GM23338 (cell line): Measurements from ENCODE around the gene YTHDC2. TPM values are rescaled to one million over a fixed set of nuclear protein-coding genes. Genes with fewer than 3 reads are reported as not detected.

Experiments
- ATAC-seq: fragments of 200-7000 bp; cut with Tn5 transposase; 3 replicates; pipeline ENCODE4 v1.9.1; 2020
- DNase-seq: peaks from one replicate; pipeline ENCODE4 v3.0.0-alpha.2; 2015; ENCODE audit warnings: low spot score
- H2AFZ ChIP-seq: fragments of 200-600 bp; sonication (generic); 2 replicates; pipeline ENCODE4 v1.8.0; 2016; ENCODE audit warnings: antibody characterized with exemption, mild to moderate bottlenecking, moderate library complexity
- H3F3A ChIP-seq: fragments of 200-600 bp; sonication (generic); replicated peaks from 2 replicates; pipeline ENCODE4 v1.8.0; 2017; ENCODE audit warnings: antibody characterized with exemption, mixed run types, low read depth
- H3K27ac ChIP-seq: fragments of 200-600 bp; sonication (generic); 2 replicates; pipeline ENCODE4 v1.6.1; 2016; ENCODE audit warnings: low read depth
- H3K27me3 ChIP-seq: fragments of 200-600 bp; sonication (generic); 2 replicates; pipeline ENCODE4 v1.8.0; 2016; ENCODE audit warnings: mild to moderate bottlenecking, mixed run types, moderate library complexity; ENCODE audit not compliant: insufficient read depth
- H3K36me3 ChIP-seq: fragments of 200-600 bp; sonication (generic); 2 replicates; pipeline ENCODE4 v1.8.0; 2016; ENCODE audit warnings: mild to moderate bottlenecking; ENCODE audit not compliant: insufficient read depth
- H3K4me1 ChIP-seq: fragments of 200-600 bp; sonication (generic); 2 replicates; pipeline ENCODE4 v1.8.0; 2016; ENCODE audit warnings: mild to moderate bottlenecking, moderate library complexity; ENCODE audit not compliant: insufficient read depth
- H3K4me2 ChIP-seq: fragments of 200-600 bp; sonication (generic); 2 replicates; pipeline ENCODE4 v1.7.1; 2017; ENCODE audit warnings: mixed run types
- H3K4me3 ChIP-seq: fragments of 200-600 bp; sonication (generic); 2 replicates; pipeline ENCODE4 v1.6.1; 2016; ENCODE audit warnings: mixed run types
- H3K79me2 ChIP-seq: fragments of 200-600 bp; sonication (generic); replicated peaks from 2 replicates; pipeline ENCODE4 v1.8.0; 2017; ENCODE audit warnings: mild to moderate bottlenecking; ENCODE audit not compliant: insufficient read depth
- H3K9me2 ChIP-seq: fragments of 200-600 bp; sonication (generic); 2 replicates; pipeline ENCODE4 v1.8.0; 2017; ENCODE audit not compliant: insufficient read depth
- H4K20me1 ChIP-seq: fragments of 200-600 bp; sonication (generic); replicated peaks from 2 replicates; pipeline ENCODE4 v1.8.0; 2017; ENCODE audit warnings: mild to moderate bottlenecking; ENCODE audit not compliant: insufficient read depth
- H3K27ac Mint-ChIP-seq: 2 replicates; pipeline ENCODE4 v1.8.0; 2020; ENCODE audit warnings: inconsistent platforms, mild to moderate bottlenecking, moderate library complexity, mixed read lengths
- H3K27me3 Mint-ChIP-seq: 3 replicates; pipeline ENCODE4 v1.8.0; 2022; ENCODE audit warnings: low read depth, mild to moderate bottlenecking, moderate library complexity, mixed read lengths, inconsistent platforms; ENCODE audit not compliant: insufficient read depth, poor library complexity
- H3K36me3 Mint-ChIP-seq: 3 replicates; pipeline ENCODE4 v1.8.0; 2021; ENCODE audit warnings: low read depth, mild to moderate bottlenecking, inconsistent platforms, moderate library complexity, mixed read lengths
- H3K4me1 Mint-ChIP-seq: 3 replicates; pipeline ENCODE4 v1.8.0; 2020; ENCODE audit warnings: mild to moderate bottlenecking, inconsistent platforms, mixed read lengths
- H3K4me3 Mint-ChIP-seq: 3 replicates; pipeline ENCODE4 v1.8.0; 2021; ENCODE audit warnings: moderate library complexity, mild to moderate bottlenecking, inconsistent platforms, mixed read lengths
- H3K9me3 Mint-ChIP-seq: 3 replicates; pipeline ENCODE4 v1.8.0; 2020; ENCODE audit warnings: moderate library complexity, mild to moderate bottlenecking, inconsistent platforms, mixed read lengths
- CREB1 ChIP-seq: fragments of 250-450 bp; sonication (Bioruptor Pico); IDR thresholded peaks from 2 replicates; pipeline ENCODE4 v1.5.0; 2020; ENCODE audit warnings: low read depth, mild to moderate bottlenecking, moderate library complexity
- EZH2 ChIP-seq: fragments of 200-600 bp; sonication (generic); IDR thresholded peaks from one replicate; pipeline ENCODE4 v1.8.0; 2017; ENCODE audit warnings: antibody characterized with exemption, mild to moderate bottlenecking, low read depth; ENCODE audit not compliant: unreplicated experiment
- EZH2phosphoT487 ChIP-seq: fragments of 200-600 bp; sonication (generic); IDR thresholded peaks from one replicate; pipeline ENCODE4 v1.8.1; 2018; ENCODE audit warnings: antibody characterized with exemption; ENCODE audit not compliant: unreplicated experiment
- POLR2AphosphoS5 ChIP-seq: IDR thresholded peaks from 2 replicates; pipeline ENCODE4 v1.6.1; 2016; ENCODE audit warnings: antibody characterized with exemption, low read depth
- ZNF331 ChIP-seq: fragments of 250-450 bp; sonication (Bioruptor Pico); IDR thresholded peaks from 2 replicates; pipeline ENCODE4 v1.5.0; 2020; ENCODE audit warnings: low read depth, mild to moderate bottlenecking, moderate library complexity
- ZNF462 ChIP-seq: fragments of 250-450 bp; sonication (Bioruptor Pico); IDR thresholded peaks from 2 replicates; pipeline ENCODE4 v1.5.0; 2020; ENCODE audit warnings: mild to moderate bottlenecking, moderate library complexity
- polyA plus RNA-seq: library from polyadenylated mRNA; unstranded; fragments of >200 nt; fragmentation: Nextera tagmentation; extraction: Ambion mirVana; gene quantifications from 2 replicates; pipeline ENCODE4 v1.2.1, GENCODE V29; 2016
- total RNA-seq: library from RNA; depleted of rRNA; stranded (reverse); fragments of >200 nt; shearing (Covaris generic); gene quantifications from 2 replicates; pipeline ENCODE4 v1.2.3, GENCODE V29; 2014
- TF ChIP-seq, protein P1 (sequence below), 2 experiments: fragments of 200-600 bp in 1 of 2; sonication (generic) in 1 of 2; conservative IDR thresholded peaks; 2 replicates each; pipeline versions ENCODE4 v1.5.1 to v1.6.1; 2016 to 2017; ENCODE audit warnings: antibody characterized with exemption in 2 of 2, low read depth in 2 of 2, mild to moderate bottlenecking in 2 of 2, moderate library complexity in 1 of 2
- TF ChIP-seq, protein P2 (sequence below): IDR thresholded peaks from one replicate; pipeline ENCODE4 v1.6.1; 2018; ENCODE audit warnings: antibody characterized with exemption; ENCODE audit not compliant: unreplicated experiment
- TF ChIP-seq, protein P3 (sequence below): IDR thresholded peaks from 2 replicates; pipeline ENCODE4 v1.6.1; 2016; ENCODE audit warnings: antibody characterized with exemption

The YTHDC2 gene
- total and polyA plus RNA-seq, 2 experiments from 2014 or later, result 19.9 to 33.9 TPM

- no peak for TF ChIP-seq ZNF331 (CRISPR knock-in tag)
- TF ChIP-seq, protein P1, sequence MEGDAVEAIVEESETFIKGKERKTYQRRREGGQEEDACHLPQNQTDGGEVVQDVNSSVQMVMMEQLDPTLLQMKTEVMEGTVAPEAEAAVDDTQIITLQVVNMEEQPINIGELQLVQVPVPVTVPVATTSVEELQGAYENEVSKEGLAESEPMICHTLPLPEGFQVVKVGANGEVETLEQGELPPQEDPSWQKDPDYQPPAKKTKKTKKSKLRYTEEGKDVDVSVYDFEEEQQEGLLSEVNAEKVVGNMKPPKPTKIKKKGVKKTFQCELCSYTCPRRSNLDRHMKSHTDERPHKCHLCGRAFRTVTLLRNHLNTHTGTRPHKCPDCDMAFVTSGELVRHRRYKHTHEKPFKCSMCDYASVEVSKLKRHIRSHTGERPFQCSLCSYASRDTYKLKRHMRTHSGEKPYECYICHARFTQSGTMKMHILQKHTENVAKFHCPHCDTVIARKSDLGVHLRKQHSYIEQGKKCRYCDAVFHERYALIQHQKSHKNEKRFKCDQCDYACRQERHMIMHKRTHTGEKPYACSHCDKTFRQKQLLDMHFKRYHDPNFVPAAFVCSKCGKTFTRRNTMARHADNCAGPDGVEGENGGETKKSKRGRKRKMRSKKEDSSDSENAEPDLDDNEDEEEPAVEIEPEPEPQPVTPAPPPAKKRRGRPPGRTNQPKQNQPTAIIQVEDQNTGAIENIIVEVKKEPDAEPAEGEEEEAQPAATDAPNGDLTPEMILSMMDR (conservative IDR thresholded peaks at IDR 0.05; ENCODE audit: low read depth in 2 of 2), result no peak
- TF ChIP-seq CREB1 (CRISPR knock-in tag), result no peak
- TF ChIP-seq EZH2, result no peak
- TF ChIP-seq, protein P2, sequence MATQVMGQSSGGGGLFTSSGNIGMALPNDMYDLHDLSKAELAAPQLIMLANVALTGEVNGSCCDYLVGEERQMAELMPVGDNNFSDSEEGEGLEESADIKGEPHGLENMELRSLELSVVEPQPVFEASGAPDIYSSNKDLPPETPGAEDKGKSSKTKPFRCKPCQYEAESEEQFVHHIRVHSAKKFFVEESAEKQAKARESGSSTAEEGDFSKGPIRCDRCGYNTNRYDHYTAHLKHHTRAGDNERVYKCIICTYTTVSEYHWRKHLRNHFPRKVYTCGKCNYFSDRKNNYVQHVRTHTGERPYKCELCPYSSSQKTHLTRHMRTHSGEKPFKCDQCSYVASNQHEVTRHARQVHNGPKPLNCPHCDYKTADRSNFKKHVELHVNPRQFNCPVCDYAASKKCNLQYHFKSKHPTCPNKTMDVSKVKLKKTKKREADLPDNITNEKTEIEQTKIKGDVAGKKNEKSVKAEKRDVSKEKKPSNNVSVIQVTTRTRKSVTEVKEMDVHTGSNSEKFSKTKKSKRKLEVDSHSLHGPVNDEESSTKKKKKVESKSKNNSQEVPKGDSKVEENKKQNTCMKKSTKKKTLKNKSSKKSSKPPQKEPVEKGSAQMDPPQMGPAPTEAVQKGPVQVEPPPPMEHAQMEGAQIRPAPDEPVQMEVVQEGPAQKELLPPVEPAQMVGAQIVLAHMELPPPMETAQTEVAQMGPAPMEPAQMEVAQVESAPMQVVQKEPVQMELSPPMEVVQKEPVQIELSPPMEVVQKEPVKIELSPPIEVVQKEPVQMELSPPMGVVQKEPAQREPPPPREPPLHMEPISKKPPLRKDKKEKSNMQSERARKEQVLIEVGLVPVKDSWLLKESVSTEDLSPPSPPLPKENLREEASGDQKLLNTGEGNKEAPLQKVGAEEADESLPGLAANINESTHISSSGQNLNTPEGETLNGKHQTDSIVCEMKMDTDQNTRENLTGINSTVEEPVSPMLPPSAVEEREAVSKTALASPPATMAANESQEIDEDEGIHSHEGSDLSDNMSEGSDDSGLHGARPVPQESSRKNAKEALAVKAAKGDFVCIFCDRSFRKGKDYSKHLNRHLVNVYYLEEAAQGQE, result no peak
- TF ChIP-seq POLR2AphosphoS5, result no peak
- TF ChIP-seq EZH2phosphoT487, result no peak
Measured at GRCh38 chr5:113488645-113489184, 24.8 kb upstream of the YTHDC2 start (continued).

DNA sequence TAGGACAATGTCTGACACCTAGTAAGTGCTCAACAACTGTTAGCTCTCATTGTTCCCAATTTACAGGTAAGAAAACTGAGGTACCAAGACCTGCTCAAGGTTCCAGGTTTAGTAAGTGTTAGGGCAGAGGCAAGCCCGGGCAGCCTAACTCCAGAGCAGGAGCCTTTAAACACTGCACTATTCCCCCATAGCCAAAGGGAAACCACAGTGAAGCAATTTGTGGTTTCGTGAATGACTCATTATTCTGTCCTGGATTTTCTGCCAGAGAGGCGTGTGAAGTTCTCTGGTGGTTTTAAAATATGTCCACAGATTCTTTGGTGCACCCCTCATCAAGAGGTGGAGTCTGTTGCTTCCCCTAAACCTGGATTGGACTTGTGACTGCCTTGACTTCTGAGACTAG is 24.2 kb upstream of the YTHDC2 start:
- peaks cover 30% of the 10 kb centered on the region for H3K27me3 ChIP-seq
- H3F3A ChIP-seq, result peaks cover 4% of the 10 kb centered on the region; the same call in 1 of the 2 replicates
- 0 out of 2 replicates have a peak, but pooled peaks cover 5% of the 10 kb centered on the region for H3K36me3 ChIP-seq
- Mint-ChIP-seq H3K4me3 (peak overlapping the region; percentile 87; the same call in 1 of the 3 replicates), H3K27me3 (peaks cover 33% of the 10 kb centered on the region), H3K4me1 (peaks cover 5% of the 10 kb centered on the region), H3K27ac (no peak overlapping the region), H3K36me3 (peaks cover 32% of the 10 kb centered on the region), H3K9me3 (peaks cover 42% of the 10 kb centered on the region)
- ATAC-seq, result no peak
- peak overlapping the region; percentile 91 for H3K4me2 ChIP-seq
- H3K4me1 ChIP-seq, result peaks cover 11% of the 10 kb centered on the region
- H3K4me3 ChIP-seq, result peak overlapping the region; percentile 88
- no peak overlapping the region for H3K27ac ChIP-seq
- DNase-seq, result no peak
- H2AFZ ChIP-seq, result no peak overlapping the region
- H4K20me1 ChIP-seq, result no peaks in the 10 kb centered on the region
- no peaks in the 10 kb centered on the region for H3K79me2 ChIP-seq
- no peaks in the 10 kb centered on the region for H3K9me2 ChIP-seq
- no peak for TF ChIP-seq EZH2phosphoT487
- TF ChIP-seq, protein P3, sequence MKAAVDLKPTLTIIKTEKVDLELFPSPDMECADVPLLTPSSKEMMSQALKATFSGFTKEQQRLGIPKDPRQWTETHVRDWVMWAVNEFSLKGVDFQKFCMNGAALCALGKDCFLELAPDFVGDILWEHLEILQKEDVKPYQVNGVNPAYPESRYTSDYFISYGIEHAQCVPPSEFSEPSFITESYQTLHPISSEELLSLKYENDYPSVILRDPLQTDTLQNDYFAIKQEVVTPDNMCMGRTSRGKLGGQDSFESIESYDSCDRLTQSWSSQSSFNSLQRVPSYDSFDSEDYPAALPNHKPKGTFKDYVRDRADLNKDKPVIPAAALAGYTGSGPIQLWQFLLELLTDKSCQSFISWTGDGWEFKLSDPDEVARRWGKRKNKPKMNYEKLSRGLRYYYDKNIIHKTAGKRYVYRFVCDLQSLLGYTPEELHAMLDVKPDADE, result no peak
- no peak for TF ChIP-seq ZNF462 (CRISPR knock-in tag)
